SHP77 treated with DMSO at 0.1 percent for 48 hours (cell line): ENCODE data around the gene AXDND1.

Experiments used
- DNase-seq: peaks from one replicate; lab custom pipeline; 2025; lab: John Stamatoyannopoulos, UW

Gene AXDND1

DNA sequence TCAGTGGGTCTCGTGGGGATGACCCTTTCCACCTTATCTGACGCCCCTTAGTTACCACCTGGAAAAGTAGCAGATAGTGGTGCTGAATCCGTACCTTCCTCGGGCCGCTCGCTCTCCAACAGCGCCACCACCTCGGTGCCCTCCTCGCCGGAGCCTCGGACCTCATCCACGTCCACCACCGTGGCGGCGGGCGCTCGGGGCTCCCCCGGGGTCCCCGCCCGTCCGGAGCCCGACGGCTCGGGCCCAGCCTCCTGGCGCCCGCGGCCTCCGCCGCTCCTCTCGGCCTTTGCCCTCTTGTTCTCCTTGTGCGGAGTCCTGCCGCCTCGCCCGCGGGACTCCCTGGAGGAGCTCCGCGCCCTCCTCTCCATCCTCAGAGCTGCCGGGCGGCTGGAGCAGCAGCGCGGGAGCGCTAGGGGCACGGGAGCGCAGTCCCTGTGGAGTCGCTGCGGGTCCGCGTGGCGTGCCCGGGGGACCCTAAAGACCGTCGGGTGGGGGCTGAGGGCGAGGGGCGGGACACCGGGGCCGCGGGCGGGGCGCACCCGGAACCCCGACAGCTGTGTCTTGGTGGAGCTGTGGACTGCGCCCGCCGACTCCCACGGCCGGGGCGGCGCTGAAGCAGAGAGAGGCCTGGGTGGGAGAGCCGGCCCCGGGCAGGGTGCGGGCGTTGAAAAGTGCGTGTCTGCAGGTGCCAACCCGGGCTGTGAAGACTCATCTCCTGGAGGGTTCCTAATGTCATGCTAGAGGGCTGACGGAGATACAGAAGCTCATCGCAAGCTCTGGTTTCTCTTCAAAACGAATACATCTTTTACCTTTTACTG, 209.9 kb downstream of the AXDND1 start, which contains the start of gene NPHS2:
NPHS2 (minus strand) TSS at position 452 of the 818 bp plus-strand sequence; CDS start at position 368, 84 bp downstream.
- DNase-seq: no peak

GRCh38 chr1:179576509-179576908, 210.7 kb downstream of the AXDND1 start:
- DNase-seq: no peak

DNA sequence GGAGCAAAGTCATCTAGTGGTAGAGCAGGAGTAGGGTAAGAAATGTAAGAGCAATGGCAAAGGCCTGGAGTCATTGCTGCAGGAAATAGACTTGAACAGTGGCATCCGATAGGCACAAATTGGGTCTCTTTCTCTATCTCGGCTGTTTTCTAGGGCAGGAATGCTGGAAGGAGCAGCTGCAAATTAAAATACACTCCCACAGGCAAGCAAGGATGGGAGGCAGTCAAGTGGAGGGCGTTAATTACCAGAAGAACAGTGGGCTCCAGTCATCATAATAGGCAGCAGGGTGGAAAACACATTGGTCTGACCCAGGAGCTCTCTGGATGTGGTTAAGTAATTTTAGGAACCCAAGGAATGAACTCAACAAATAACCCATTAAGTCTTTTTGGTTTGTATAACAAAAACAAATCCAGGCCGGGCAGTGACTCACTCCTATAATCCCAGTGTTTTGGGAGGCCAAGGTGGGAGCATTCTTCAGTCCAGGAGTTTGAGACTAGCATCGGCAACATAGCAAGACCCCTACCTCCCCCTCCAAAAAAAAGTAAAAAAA, 218.1 kb downstream of the AXDND1 start:
- no peak for DNase-seq

- DNase-seq: peak; percentile 65
Measured at GRCh38 chr1:179586107-179586823, 220.5 kb downstream of the AXDND1 start.

GRCh38 chr1:179587336-179587735, 221.6 kb downstream of the AXDND1 start:
- DNase-seq: no peak

GRCh38 chr1:179588425-179589024, 222.8 kb downstream of the AXDND1 start:
- DNase-seq: no peak

GRCh38 chr1:179589509-179589908, 223.7 kb downstream of the AXDND1 start:
- DNase-seq: no peak

DNA sequence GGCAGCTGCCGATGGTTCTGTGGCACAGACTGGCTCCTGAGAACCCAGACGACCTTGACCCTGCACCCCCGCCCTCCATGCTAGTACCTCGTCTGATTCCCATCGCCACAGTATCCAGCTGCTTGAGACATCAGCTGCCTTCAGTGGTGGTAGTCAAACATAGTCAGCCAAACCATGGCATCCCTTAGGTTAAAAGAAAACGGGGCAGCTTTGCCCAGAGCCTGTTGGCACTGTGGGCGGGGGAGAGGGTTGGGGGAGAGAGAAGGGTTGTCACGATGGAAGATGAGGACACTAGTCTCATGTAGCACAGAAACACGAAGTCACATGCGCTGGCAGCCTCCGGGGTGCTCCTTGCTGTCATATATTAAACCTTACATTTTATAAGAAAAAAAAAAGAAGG, 224.9 kb downstream of the AXDND1 start:
- DNase-seq: no peak

DNA sequence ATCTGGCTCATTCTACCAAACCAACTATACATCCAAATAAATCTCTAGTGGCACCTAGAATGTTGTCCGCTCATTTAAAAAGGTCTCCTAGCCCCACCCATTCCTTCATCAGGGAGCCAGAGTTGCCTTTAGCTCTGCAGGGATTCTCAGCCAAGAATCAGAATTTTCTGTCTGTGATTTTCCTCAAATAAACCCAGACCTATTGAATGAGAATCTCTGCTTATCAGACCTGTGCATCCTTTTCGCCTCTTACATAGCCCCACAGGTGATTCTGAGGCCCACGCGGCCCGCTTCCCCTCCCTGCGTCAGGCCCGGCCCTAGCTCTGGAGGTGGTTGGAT, 225.5 kb downstream of the AXDND1 start:
- DNase-seq: no peak

DNA sequence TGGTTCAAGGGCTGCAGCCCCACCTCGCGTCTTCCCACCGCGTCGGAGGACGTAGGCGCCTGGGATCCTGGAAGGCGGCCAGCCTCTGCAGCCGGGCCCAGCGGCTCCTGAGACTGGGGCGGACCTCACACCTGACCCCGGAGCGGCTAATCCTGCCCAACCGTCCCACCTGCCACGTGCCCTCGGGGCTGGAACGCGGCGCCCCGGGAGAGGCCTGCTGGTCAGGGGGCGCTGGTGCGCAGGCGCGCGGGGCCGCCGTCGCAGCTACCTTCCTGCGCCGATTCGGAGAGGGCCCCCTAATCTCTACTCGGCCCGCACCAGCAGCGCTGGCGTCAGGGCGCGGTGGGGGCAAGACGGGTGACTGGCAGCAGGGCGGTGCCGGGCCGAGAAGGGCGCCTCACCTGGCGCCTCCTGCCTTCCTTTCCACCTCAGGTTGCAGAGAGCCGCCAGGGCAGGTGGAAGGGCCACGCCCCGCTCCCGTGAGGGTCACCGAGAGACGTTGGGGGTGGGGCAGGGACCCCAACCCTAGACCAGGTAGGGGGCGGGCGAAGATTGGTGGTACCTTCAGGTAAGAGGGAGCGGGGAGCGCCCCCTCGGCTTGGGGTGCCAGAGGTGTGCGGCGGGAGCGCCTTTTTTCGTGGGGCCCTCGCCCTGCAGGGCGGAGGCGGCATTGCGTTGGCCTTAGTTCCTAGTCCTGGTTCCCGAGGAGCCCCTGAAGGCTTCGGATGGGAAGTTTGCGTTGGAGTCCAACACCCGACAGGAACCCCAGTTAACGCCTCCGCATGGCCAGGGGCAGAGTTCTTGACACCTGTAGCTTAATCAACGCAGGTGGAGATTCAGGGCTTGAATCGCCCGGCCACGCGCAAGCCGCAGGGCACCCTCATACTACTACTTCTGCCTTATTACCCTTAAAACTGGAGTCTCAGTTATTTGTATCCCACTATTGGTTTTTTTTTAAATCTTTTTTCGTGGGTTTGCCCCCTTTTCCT, 226.1 kb downstream of the AXDND1 start, which contains the start of gene TDRD5:
TDRD5 (plus strand) TSS at position 241 of the 989 bp plus-strand sequence. CDS start 784 bp downstream, outside the sequence.
- DNase-seq: no peak

GRCh38 chr1:179598631-179599030, 232.9 kb downstream of the AXDND1 start:
- no peak for DNase-seq

DNA sequence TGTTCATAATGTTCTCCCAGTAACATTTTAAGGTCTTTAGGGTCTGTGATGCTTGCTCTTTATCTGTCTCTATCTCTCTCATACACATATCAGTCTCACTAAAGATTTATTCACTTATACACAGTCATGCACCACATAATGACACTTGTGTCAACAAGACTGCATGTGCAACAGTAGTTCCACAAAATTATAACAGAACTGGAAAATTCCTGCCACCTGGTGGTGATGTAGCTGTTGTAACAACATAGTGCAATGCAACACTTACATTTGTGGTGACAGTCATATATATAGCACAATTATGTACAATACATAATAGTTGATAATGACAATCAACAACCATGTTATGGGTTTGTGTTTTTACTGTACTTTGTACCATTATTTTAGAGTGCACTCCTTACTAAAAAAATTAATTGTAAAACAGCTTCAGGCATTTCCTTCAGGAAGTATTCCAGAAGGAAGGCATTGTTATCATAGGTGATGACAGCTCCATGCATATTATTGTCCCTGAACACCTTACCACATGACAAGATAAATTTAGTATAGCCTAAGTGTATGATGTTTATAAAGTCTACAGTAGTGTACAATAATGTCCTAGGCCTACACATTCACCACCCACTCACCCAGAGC, 234.0 kb downstream of the AXDND1 start:
- DNase-seq: peak; percentile 49

GRCh38 chr1:179601093-179601492, 235.3 kb downstream of the AXDND1 start:
- DNase-seq: no peak
